ENCODE results near the gene ENTHD1.
A peak's percentile ranks its signal among the peaks of the same experiment; 100 is the strongest.
"Not testable (repeated sequence)": the region's sequence is repeated elsewhere in the genome, so short reads cannot be mapped to it uniquely, and the experiment has no call there.

ENTHD1 gene

DNA sequence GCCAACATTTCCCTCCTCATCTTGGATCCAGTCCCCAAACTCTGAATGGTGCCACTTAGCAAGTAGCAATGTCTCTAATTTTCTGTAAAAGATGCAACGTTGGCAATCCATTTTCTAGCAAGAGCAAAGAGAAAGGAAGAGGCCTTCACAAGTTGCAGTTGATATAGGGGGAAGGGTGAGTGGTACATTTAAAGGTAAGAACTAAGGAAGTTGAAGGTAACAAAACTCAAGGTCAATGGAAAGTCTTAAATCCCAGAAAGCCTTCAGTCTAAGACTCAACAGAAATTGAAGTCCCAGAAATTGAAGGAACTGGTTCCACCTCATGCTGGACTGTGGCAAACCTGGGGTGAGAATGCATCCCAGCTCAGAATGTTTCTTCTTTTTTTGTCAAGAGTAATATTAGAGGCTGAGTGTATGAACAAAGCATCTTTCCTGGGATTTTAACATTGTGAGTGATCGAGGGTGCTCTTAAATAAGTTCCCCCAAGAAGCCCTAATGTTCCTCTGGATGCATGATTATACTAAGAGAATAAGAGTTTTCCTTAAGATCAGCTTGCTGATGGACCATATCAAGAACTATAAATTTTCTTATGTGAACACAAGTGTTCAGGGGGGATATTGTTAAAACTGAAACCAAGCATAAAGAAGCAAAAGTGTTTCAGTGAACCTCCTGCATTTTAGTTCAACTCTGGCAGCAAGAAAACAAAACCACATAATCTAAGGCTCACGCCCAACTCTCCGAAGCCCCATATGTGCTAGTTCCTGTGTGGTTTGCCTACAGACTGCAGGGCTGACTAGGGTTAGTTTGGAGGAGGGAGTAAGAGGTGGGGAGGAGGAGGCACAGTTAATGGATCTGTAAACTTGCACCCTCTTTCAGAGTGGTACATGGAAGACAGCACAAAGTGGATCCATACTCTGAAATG, 7.0 kb upstream of the ENTHD1 start, which contains the start of gene GRAP2:
Gene GRAP2, plus strand, starts transcription at position 779 of the 922 bp plus-strand sequence. CDS start 46,023 bp downstream, outside the sequence.
- DNase-seq = no peak

DNA sequence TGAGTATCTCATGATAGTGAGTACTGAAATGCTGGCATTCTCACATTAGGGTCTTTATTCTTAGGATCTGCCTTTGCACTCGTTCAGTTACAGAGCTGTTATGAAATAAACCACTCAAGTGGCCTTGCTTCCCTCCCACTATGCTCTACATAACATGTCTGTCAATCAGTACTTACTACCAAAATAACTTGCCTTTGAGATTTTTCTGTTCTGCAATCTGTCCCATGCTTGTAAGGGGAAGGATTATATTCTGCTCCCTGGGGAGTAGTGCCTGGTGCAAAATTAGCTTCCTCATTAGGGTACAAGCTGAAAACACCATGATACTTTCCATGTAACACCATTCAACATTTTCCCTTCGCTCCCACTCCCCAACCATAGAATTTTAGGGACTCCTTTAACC, 5.4 kb upstream of the ENTHD1 start:
- DNase-seq = no peak

DNA sequence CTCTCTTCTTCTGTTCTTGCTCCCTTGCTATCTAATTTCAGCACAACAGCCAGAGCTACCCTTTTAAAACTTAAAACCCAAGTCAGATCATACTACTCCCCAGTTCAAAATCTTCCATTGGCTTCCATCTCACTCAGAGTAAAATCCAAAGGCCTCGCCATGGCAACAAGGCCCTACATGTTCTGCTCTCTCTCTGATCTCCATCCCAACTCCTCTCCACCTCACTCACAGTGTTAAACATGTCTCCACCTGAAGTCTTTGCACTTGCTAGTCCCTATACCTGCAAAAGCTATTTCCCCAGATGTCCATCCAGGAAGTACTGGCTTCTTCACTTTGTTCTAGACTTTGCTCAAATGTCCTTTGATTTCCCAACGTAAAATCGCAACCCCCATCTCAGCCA, 4.3 kb upstream of the ENTHD1 start:
- no peak for DNase-seq

DNA sequence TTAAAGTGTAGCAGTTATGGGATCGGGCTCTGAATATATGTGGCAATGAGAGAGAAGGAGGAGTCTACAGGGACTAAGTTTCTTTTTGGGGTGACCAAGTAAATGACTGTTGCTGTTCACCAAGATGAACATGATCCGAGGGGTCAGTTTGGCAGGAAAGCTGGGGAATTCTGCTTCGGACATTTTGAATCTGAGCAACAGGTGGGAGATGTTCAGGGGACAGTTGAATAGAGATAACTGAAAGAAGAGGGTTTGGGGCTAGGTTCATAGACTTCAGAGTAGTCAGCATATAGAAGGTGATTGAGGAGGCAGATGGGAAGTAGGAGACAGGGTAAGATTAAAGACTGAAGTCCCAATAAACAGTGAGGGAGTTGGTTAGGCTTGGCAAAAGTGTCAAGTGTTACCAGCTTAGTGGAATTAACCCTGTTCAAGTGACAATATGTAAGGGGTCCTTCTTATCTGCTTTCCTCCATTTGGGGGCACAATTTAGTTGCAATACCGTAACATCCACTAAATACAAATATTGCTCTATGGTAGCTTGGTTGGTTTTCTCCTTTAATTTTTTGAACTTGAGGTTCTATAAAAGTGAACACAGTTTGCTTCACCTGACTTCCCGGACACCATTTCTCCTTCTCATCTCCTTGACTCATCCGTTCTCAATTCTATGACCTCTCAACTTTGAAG, 2.9 kb upstream of the ENTHD1 start:
- no peak for DNase-seq

DNA sequence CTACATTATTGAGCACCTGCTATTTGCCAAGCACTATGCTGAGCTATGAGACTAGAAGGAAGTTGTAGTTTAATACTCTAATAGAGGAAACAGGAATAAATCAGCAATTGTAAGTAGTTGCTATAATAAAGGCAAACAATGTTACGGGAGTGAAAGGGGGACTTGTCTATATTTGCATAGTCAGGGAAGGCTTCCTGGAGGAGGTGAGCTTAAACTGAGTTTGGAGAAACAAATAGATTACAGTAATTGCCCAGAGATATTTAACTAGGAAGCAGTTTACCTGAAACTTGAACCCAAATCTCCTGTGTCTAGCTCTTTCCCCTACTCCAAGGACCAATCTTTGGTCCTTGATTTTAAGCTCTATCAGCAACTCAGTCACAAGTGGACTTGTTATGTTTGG, 2.1 kb upstream of the ENTHD1 start:
- DNase-seq = no peak

DNA sequence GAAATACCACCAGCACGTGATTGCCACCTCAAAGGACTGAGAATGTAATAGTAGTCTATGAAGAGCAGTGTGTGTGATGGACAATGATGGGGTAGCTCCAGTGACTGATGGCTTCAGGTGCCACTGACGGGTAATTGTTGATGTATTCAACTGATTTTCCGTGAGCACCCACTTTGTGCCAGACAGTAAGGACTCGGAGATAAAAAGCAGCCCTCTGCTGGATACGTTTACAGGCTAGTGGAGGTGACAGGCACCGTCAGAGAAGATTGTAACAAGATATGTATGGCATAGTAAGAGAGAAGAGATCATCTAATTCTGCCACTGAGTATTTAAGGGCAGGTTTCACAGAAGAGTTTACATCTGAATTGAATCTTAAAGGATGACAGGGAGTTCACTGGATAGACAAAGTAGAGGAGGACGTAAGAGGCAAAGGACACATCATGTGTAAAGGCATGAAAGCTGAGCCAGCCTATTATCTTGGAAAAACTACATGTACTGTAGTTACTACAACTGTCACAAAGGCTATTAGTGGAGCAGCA, 1.1 kb upstream of the ENTHD1 start:
- no peak for DNase-seq

DNA sequence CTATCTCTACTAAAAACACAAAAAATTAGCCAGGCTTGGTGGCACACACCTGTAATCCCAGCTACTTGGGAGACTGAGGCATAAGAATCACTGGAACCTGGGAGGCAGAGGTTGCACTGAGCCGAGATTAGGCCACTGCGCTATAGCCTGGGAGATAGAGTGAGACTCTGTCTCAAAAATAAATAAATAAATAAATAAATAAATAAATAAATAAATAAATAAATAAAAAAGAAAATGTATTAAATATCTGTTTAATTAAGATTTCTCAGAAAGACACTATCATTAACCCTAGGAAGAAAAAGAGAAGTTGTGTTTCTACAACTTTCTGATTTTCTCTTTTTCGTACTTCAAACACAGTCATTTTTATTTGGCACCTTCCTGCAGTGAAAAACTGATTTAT, 3.6 kb downstream of the ENTHD1 start:
- not testable (repeated sequence) for DNase-seq

DNA sequence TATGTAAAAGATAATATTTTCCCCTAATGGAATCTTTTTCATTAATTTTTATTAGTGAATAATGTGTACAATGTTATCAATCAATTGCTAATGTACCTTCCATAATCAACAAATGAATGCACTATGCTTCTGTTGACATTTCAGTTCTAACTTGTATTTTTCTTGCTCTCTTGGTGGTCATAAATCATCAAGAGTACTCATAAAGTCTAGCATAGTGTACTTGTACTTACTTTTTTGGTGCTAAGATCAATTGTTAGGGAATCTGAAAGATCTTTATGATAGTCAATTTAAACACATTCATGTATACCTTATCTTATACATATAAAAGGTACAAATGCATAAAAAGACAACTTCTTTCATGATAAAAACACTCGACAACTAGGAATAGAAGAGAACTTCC, 10.5 kb downstream of the ENTHD1 start:
- DNase-seq = no peak

DNA sequence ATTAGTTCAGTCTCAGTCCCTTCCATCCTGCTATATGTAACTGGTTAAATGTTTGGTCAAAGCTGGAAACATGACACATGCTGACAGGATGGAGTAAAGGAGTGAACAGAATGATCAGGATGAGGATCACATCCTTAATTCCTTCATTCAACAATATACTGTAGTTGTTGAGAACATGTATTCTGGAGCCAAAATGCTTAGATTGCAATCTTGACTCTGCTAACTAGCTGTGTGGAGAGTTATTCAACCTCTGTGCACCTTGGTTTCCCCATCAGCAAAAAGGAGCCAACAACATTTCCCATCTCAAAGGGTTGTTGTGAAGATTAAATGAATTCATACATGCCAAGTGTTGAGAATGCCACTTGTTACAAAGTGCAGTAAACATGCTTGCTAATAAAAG, 12.8 kb downstream of the ENTHD1 start:
- no peak for DNase-seq

DNA sequence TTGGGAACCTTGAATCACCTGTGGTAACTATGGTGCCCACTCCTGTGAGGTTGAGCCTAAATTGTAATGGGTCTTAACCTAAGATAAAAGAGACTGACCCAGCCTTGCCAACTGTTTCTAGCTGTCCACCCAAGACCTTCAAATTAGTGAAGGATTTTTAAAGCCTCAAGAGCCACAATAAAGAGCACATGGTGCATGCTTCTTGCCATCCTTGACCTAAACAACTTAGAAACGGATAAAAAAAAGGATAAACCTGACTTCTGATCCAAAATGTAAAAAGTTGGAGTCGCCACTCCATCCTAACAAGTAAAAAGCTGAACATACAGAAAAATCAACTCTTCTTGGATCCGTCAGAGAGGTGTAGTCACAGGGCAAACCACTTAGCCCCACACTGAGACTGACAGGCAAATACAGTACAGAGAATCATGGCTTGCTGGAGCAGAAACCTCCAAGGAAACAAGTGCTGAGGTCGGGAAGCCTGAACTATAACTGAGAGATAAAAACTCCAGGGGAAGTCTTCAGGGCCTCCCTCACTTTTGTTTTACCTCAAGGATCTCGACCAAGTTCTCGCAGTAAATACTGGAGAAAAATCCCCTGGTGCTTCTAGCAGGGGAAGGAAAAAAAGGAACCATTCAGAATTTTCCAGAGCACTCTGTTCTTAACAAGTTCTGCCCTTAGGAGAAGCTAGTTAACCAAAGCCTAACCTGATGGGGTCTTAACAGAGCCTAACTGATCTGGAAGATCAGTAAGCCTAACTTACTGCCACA, 16.3 kb downstream of the ENTHD1 start:
- DNase-seq = no peak

DNA sequence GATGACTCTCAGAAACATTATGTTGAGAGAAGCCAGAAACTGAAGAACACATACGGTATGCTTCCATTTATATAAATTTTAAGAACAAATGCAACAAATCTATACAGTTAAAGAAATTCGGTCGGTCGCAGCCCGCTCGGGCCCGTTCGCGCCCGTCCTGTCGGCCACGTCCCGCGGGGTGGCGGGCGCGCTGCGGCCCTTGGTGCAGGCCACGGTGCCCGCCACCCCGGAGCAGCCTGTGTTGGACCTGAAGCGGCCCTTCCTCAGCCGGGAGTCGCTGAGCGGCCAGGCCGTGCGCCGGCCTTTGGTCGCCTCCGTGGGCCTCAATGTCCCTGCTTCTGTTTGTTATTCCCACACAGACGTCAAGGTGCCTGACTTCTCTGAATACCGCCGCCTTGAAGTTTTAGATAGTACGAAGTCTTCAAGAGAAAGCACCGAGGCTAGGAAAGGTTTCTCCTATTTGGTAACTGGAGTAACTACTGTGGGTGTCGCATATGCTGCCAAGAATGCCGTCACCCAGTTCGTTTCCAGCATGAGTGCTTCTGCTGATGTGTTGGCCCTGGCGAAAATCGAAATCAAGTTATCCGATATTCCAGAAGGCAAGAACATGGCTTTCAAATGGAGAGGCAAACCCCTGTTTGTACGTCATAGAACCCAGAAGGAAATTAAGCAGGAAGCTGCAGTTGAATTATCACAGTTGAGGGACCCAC, 18.2 kb downstream of the ENTHD1 start:
- peak in 1 of 56 donors; percentile 4 for DNase-seq

DNA sequence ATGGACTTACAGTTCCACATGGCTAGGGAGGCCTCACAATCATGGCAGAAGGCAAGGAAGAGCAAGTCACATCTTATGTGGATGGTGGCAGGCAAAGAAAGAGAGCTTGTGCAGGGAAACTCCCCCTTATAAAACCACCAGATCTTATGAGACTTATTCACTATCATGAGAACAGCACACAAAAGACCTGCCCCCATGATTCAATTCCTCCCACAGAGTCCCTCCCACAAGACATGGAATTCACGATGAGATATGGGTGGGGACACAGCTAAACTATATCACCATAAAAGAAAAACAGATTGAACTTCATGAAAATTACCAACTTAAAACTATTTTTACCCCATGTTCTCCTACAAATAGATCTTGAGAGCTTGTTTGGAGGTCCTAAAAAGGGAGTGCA, 19.6 kb downstream of the ENTHD1 start:
- DNase-seq = no peak

DNA sequence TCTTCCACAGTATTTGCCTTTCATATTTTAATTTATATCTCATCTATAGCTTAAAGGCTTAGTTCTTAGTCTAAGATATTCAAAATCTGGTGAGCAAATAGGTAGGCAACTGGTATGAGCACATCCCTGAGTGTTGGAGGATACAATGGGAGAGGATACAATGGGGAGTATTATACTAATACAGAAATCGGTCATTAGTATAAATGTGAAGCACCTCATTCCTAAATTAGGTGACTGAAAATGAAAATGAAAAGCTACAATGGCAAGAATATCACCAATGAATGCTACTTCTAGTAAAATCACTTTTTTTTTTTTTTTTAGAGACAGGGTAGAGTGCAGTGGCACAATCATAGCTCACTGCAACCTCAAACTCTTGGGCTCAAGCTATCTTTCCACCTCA, 21.0 kb downstream of the ENTHD1 start:
- DNase-seq = no peak

DNA sequence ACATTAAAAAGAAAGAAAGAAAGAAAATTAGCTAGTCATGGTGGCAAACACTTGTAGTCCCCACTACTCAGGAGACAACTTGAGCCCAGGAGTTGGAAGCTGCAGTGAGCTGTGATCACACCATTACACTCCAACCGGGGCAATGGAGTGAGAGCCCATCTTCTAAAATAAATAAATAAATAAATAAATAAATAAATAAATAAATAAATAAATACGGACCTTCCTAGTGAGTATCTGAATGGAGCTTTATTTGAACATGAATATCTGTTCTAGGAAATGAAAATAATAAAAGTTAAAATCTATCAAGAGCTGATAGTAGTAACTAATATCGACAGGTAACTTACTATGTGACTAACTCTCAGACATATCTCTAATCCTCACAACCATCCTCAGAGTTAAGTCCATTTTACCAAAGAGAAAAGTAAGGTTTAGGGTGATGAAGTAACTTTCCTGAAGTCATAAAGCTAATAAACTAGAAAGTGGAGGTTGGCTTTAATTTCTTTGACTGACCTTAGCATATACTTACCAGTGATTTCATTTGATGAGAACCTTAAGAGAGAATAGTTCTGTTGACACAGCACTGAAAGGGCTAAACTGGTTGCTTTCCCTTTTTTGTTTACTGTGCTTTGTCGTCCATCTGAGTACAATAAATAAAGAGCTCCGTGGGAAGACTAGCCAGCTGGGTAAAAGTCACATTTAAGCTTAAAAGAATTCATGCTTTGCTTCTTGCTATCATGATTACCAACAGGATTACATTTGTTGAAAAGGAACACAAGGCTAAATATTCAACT, 22.4 kb downstream of the ENTHD1 start:
- DNase-seq = no peak

DNA sequence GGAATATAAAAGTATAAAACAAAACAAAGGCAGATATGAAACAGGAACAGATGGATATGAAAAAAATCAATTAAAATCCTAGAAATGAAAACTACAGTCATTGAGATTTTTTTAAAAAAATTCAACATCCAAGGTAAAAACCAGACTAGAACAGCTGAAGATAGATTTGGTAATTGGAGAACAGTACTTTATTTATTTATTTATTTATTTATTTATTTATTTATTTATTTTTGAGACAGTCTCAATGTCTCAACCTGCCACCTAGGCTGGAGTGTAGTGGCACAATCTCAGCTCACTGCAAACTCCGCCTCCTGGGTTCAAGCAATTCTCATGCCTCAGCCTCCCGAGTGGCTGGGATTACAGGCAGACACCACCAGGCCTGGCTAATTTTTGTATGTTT, 23.8 kb downstream of the ENTHD1 start:
- DNase-seq = not testable (repeated sequence)

DNA sequence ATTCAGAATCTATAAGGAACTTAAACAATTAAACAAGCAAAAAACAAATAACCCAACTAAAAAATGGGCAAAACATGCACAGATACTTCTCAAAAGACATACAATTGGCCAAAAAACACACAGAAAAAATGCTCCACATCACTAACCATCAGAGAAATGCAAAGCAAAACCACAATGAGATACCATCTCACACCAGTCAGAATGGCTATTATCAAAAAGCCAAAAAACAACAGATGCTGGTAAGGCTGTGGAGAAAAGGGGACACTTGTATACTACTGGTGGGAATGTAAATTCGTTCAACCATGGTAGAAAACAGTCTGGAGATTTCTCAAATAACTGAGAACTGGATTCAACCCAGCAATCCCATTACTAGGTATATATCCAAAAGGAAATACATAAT, 24.8 kb downstream of the ENTHD1 start:
- DNase-seq = no peak

DNA sequence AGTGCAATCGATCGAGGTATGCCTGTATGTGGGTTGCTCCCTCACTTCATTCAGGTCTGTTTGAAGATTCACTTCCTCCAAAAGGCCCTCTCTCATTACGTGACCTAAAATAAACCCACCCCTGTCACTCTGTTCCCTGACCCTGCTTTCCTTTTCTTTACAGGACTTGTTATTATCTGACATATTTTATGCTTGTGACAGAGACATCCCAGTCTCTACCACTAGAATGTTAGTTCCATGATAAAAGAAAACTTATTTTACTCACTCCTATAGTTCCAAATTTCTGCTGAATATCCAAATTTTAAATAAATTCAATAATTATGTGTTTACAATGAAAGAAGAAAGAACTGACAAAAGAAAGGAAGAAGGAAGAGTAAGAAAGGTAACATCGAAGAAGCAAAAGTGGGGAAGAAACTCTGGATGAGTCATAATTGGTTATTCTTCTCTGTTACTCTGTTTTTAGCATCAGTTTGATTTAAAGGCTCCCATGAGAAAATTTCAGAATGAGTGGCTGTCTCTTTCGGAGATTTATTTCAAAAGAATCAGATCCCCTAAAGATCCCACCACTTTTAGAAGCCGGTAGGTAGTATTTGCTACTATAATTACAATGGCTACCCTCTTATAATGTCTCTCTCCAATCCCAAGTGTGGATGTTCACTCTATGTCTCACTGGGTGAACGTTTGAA, 33.5 kb downstream of the ENTHD1 start:
- no peak for DNase-seq

DNA sequence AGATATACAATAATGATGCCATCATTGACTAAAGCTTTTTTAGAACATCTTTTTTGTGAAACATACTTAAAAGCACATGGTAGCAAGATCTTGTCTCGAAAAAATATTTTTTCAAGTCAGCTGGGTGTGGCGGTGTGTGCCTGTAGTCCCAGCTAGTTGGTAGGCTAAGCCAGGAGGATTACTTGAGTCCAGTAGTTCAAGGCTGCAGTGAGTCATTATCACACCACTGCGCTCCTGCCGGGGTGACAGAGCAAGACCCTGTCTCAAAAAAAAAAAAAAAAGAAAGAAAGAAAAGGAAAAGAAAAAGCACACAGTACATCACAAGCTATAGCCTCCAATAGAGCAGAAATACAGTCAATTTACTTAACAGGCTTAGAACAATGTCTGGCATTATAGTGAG, 37.0 kb downstream of the ENTHD1 start:
- DNase-seq = no peak

DNA sequence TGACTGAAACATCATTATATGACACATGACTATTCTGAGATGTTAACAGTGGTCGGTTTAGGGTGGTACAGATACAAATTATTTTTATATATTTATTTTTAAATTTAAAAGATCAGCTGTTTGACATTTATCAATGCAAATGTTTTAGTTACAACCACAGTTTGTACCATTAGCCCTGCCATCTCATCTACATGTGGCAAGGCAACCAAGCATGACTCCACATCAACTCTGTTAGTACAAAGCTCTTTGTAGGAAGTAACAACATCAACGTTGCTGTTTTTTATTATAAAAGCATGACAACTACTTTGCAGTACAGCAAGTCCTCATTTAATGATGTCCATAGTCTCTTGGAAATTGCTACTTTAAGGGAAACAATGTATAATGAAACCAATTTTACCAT, 40.8 kb downstream of the ENTHD1 start:
- DNase-seq = no peak
